Amniotic stem cell (primary cell): ENCODE measurements around the gene SREBF1.

Source experiments
- DNase-seq: peaks from one replicate; lab custom pipeline; 2025; lab: John Stamatoyannopoulos, UW

SREBF1 gene

GRCh38 chr17:17763136-17763535, 73.7 kb downstream of the SREBF1 start:
- DNase-seq = no peak

GRCh38 chr17:17762744-17763105, 74.1 kb downstream of the SREBF1 start:
- DNase-seq = no peak
